EL (cell line): Measurements from ENCODE around the gene TBX2.
"Not testable (repeated sequence)": the region's sequence is repeated elsewhere in the genome, so short reads cannot be mapped to it uniquely, and the experiment has no call there.

Experiments
- DNase-seq: peaks from one replicate; pipeline ENCODE4 v3.0.0-alpha.2; 2016

TBX2 gene

DNA sequence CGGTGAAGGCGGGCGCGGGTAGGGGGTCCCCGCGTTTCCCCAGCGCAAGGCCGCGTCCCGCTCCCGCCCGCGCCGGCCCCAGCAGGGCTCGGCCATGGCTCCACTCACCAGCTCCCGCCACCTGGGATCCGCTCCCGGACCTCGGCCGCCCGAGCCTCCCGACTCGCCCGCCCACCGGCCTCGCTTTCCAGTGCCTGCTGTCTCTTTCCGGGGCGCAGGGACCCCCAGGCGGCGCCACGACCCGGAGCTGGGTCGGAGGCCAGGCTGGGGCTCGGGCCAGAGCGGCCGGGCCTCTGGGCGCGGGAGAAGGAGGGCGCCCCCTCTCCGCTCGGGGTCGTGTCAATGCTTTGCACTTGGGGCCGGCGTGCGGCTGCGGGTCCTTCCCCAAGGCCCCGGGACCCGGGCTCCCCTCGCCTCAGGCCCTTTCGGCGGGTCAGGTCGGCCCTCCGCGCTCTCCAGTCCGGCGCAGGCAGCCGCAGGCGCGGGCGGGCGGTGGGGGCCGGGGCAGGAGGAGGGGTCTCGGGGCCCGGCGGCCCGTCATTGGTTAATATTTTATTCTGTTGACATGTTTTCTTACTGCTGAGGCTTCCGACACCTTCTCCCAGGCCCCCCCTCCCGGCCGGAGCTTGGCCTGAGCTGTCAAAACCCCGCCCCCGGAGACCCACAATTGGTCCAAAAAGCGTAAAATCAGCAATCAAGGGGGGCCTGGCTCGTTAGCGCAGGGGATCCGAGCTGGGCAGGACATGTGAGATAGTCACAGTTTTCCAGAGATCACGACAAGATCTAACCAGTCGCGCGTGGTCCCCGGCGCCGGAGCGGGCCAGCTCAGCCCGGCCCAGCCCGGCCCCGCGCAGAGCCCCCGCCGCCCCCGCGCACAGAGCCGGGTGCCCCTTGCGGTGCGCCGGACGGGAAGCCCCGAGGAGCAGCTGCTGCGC, at the start of gene TBX2:
Gene TBX2 (plus strand): TSS at position 713 of the 935 bp plus-strand sequence. CDS start 334 bp downstream, outside the sequence.
- DNase-seq, result peak; percentile 93

DNA sequence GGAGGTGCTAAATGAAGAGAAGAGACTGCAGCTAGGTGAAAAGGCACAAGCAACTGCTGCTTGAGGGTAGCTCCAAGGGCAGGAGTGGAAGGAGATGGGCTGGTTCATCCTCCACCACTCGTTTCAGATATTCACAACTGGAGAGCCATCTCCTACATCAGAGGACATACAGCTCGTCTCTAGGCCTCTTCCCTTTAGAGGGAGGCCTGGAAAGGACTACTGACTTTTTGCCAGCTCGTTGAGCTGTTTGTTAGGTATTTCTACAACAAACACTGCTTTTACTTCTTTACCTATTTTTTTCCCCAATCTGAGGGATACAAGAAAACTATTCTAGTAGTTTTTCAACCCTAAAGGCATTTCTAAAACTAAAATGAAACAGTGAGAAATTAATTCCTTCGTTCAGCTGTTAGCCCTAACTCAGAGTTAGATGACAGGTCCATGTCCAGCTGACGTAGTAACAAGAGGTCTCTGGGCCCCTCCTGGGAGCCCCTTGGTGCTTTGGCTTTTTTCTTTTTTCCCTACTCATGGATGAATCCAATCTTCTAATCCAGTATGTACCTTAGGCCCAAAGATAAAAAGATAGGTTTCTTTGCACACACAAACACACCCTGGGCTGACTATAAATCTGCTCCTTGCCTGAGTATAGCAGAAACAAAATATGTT, 47.8 kb upstream of the TBX2 start:
- DNase-seq, result no peak

DNA sequence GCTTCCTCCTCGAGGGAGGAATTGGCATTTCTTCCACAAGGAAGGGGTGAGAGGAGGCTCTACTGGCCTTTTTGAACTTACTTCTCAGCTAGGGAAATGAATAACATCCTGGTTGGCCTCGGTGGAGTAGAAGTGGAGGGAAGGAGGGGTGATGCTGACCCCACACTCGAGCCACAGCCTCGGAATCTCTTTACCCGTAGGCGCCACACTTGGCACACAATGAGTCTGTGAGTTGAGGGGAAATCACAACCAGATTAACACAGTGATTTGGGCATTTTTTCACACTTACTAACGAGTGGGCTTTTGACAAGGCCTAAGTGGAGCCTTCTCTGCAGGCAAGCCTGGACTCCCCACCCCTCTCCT, 47.3 kb upstream of the TBX2 start:
- no peak for DNase-seq

DNA sequence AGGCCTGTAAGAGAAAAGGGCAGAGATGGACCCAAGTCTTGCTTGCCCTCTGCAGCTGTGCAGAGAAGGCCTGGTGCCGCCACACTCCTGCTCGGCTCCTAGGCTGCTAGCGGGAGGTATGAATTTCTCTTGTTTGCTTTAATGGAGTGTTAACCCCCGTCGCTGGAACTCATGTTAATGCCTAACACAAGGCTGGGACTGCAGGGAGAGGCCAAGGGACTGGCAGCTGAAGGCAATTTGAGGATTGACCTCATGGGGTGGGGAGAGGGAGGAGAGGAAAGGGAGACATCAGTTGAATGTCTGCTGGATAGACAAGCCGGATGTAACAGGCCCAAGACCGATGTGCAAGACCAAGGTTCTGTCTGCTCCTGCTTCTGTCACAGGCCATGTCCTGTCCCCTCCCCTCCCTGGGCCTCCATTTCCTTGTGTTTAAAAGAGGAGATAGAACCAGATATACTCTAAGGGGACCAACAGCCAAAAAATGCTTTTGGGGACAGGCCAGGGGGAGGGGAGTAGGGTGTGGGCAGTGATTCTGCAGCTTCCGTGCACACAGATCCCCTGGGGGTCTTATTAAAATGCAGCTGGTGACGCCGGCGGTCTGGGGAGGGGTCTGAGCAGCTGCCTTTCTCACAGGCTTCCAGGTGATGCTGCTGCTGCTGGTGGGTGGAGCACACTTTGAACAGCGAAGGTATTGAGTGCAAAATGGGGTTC, 46.7 kb upstream of the TBX2 start:
- DNase-seq, result no peak

DNA sequence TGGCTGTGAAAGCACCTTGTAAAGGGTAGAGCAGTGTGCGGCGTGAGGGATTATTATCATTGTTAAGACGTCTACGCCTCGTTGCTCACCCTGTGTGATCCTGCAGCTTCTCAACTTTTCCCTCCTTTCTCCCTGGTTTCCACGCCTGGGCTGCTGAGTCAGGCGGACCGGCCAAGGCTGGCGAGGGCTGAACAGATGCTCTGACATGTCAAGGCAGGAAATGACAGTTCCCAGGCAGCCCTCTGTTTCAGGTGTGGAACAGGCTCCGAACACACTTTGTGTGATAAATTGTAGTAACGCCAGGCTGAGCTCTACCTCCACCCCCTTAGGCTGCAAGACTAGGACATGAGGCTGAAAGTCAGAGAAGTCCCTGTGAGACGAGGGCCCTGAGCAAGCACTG, 46.0 kb upstream of the TBX2 start:
- no peak for DNase-seq

DNA sequence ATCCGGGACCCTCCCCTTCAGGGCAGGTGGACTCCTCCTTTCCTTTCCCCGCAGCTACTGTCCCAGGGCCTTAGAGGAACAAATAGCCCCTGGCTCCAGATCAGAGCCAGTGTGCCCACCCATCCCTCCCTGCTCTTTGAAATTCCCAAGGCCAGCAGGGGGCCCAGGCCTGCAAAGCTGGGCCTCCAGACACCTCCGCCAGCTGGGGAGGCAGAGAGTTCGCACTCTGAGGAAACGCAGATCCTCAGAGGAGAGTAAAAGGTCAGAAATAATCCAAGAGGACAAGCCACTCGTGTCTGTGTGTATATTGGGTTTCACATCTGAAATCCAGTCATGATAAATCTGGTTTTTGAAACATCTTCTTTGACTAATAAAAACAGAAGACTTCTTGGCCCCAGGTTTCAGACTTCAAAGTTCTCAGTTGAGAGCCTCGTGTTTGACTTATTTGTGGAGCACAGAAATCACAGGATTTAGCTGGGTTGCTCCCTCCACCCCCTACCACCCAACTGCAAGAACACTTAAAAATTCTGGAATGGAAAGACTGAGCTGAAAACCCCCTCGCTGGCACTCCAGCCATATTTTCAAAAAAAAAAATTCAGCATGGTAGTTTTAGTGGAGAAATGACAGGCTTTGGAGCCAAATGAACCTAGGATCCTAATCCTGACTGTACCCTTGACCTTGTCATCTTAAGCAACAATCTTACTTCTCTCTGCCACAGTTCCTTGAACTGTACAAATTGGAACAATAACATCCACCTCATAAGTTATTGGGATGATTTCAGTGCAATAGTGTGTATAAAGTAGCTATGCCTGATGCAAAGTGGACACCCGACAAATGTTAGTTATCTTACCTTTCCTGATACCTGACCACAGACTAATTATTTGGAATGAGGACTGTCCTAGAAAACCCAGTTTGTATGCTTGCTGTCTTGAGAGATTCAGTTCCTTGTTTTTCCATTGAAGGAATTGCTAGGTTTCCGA, 44.5 kb upstream of the TBX2 start:
- DNase-seq, result no peak

DNA sequence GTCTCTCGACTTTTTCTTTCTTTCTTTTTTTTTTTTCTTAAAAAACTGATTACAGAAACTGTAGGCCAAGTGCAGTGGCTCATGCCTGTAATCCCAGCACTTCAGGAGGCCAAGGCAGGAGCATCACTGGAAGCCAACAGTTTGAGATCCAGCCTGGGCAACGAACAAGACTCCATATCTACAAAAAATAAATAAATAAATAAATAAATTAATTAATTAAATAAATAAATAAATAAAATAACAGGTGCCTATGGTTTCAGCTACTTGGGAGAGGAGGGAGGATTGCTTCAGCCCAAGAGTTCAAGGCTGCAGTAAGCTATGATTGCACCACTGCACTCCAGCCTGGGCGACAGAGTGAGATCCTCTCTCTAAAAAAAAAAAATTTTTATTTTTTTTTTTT, 42.6 kb upstream of the TBX2 start:
- DNase-seq, result not testable (repeated sequence)

DNA sequence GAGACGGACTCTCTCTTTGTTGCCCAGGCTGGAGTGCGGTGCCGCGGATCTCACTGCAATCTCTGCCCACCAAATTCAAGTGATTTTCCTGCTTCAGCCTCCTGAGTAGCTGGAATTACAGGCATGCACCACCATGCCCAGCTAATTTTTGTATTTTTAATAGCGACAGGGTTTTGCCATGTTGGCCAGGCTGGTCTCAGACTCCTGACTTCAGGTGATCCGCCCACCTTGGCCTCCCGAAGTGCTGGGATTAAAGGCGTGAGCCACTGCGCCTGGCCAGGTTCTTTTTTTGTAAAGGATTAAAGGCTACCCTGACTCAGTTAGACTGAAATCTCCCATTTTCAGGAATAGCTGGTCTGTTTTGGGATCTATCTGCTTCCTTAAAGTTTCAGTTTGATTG, 40.1 kb upstream of the TBX2 start:
- not testable (repeated sequence) for DNase-seq

DNA sequence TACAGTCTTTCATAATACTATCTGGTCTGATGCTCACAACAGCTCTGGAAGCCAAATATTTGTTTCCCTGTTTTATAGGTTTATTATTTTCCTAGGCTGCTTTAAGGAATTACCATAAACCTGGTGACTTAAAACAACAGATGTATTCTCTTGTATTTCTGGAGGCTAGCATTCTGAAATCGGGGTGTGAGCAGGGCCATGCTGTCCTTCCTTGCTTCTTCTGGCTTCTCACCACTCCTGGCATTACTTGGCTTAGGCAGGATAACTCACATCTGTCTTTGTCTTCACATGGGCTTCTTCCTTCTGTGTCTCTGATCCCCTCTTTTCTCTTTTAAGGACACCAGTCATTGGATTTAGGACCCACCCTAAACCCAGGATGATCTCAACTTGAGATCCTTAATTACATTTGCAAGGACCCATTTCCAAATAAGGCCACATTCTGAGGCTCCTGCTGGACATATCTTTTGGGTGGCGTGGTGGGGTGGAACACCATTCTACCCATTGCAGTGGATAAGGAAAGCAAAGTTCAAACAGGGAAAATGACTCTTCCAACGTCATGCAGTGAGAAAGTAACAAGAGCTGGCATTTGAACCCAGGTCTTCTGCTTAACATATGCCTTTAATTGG, 39.2 kb upstream of the TBX2 start:
- DNase-seq, result no peak

DNA sequence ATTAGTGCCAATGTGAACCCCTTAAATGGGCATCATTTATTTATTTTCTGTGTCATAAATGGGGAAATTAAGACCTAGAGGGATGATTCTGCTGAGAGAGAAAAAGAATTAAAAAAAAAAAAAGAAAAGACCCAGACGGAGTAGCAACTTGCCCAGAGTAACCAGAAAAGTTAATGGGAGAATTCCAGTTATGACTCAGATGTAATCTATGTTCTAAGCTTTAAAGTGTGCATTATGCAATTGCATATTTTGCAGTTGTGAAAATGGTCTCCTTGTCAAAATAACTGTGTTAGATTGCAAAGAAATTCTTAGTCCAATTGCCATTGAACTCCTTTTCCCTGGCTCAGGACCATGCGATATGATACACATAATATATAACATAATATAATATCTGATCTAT, 38.6 kb upstream of the TBX2 start:
- peak; percentile 79 for DNase-seq

DNA sequence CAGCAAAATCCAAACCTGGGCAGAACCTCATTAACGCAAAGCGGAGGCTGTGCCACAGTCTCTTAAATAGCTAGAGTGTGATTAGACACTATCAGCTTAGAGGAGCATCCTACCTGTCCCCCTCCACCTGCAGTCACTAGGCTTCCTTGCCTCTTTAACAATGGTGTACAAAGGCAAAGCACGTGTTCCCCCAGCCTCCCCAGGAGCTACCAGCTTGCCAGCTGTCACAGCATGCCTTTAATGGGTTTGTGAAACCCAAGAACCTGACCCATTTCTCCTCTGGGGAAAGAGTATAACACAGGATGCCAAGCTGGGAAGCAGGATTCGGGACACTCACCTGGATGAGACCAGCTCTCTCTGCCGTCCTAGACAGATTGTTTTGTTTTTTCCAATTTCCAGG, 37.2 kb upstream of the TBX2 start:
- no peak for DNase-seq

DNA sequence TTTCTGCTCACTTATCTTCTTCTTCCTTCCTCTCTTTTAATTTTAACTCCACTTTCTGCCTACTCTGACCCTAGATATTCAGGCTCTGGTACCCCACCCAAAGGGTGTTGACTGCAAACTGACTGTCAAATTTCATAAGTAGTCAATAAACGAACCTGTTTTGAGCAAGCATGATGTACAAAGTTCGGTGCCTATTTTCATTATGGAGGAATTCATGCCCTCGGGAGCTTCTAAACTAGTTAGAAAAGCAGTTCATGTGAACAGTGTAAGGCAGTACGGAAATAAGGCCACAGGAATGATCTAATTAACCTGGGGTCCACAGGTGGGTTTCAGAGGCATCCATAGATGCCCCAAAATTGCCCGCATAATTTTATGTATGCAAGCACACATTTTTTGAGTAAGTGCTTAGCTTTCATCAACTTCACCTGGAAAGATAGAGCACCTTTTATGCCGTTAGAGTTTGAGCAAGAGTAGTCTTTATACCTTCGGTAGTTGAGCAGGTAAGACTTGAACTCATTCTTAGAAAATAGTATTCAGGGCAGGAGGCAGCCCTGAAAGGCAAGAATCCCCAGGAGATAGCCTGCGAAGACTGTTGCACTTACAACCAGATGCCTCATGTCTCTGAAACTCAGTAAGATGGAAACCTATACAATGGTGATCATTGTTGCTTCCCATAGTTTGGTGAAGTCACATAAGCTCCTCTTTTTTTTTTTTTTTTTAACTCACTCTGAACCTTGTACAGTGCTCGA, 36.6 kb upstream of the TBX2 start:
- no peak for DNase-seq

DNA sequence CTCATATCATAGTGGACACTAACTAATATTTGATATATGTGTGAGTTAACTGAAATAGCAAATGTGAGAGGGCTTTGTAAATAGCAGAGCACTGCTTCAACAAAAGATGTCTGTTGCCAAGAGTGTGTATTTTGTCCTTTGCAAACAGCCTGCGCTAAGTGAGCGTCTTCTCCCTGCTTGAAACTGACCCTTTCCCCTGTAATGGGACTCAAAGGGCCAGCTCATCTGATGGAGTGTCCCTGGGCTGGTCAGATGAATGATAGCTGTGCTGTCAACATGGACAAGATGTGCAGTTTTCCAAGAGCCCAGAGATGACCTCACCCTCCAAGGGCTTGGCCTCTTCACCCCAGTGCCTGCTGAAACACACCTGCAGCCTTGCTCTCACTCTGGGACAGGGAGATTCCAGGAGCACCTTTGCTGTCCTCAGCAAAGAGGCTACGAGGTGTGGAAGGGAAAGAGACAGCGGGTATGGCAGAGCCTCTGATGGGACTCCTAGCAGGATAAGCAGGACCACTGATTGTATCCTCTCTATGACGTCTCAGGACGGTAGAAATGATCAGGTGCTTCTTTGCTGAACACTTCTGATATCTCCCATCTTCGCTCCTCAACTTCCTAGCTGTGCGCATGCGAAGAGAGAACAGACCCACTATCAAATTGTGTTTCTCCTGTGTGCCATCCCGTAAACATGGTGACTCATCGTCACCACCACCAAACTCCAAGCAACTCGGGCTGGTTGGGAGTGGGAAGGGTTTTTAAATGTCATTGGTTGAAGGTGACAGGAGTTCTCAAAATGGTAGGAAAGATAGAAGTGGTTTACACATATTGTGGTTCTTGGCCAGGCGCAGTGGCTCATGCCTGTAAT, 35.8 kb upstream of the TBX2 start:
- no peak for DNase-seq

DNA sequence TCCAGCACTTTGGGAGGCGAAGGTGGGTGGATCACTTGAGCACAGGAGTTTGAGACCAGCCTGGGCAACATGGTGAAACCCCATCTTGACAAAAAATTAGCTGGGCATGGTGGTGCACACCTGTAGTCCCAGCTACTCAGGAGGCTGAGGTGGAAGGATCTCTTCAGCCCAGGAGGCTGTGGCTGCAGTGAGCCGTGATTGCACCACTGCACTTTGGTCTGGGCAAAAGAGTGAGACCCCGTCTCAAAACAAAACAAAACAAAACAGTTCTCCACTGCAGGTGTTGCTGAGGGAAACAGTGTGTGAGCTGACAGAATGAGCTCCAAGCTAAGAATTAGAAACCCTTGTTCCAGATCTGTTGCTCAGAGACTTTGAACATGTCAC, 35.2 kb upstream of the TBX2 start:
- DNase-seq, result no peak

DNA sequence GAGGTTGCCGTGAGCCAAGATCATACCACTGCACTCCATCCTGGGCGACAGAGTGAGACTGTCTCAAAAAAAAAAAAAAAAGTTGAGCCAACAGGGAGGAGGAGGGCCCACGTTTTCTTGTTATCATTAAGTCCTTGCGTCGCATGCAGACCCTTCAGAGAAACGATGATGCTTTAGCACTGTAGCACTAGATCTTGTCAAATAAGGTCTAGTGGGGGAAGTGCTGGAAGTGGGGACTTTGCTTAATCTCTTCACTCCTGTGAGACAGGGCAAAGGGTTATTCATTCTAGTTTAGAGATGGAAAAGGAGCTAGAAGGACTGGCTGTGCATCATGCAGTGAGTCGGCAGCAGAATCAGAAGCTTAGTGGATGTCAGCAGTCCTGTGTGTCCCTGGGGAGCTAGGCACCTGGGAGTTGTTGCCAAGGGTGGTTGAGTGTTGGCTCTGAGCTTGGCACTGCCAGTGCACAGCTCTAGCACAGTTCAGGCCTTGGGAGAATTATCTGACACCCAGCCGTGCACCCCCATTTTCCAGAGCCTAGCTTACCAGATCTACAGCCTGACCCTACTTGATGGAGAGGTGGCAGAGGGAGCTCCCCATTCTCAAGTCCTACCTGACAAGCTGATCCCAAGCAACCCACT, 33.4 kb upstream of the TBX2 start:
- DNase-seq, result no peak

DNA sequence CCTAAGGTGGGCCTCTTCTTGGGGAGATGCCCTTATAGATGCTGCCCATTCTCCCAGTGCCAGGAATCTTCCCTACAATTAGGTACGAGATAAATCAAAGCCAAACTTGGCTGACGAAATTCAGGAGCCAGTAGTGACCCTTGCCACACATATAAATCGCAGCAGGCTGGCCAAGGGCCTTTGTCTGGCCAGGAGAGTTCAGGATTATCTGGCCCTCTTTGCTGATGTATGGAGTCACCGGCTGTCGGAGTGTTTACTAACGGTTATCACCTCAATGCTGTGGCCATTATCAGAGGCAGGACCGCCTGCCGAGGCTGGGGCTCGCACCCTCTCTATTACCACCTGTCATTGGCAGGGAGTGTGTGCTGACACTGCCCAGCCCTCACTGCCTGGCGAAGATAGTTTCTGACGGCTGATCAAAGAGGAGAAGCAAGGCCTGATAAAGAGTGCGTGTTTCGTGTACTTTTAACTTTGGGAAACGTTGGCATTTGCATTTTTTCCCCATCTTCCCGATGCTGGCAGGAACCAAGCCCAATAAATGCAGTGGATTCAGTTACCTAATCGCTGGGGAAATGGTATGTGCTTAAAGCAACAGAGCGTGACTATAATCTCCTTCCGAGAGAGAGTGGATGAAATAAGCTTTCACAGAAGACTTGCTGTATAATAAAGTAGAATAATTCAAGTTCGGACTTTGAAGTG, 32.8 kb upstream of the TBX2 start:
- DNase-seq, result no peak

DNA sequence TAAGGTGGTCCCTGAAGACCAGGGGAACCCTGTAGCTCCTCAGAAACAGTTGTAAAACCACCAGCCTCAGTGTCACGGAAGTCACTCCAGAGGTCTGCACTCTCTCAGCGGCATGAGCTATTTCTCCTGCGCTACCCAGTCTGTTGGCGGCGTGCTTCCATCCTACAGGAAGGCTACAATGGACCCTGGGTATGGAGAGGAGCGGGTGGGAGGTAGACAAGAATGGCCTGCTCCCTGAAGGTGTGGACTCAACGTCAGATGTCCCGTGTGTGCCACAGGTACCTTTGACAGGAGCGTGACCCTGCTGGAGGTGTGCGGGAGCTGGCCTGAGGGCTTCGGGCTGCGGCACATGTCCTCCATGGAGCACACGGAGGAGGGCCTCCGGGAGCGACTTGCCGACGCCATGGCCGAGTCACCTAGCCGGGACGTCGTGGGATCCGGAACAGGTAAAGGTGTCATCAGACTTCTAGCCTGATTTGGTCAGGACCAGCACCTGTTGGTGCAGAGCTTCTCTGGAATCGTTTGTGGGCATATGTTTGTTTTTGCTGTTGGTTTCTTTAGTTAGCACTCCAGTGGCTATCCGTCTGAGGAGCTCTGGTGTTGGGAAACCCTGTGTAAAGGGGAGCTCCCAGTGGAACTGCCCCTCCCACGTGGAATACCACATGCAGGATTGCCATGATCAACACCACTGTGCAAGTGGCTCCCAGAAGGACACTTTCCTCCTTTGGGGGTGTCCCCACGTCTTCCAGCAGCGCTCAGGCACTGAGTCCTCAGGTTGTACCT, 31.4 kb upstream of the TBX2 start:
- no peak for DNase-seq

DNA sequence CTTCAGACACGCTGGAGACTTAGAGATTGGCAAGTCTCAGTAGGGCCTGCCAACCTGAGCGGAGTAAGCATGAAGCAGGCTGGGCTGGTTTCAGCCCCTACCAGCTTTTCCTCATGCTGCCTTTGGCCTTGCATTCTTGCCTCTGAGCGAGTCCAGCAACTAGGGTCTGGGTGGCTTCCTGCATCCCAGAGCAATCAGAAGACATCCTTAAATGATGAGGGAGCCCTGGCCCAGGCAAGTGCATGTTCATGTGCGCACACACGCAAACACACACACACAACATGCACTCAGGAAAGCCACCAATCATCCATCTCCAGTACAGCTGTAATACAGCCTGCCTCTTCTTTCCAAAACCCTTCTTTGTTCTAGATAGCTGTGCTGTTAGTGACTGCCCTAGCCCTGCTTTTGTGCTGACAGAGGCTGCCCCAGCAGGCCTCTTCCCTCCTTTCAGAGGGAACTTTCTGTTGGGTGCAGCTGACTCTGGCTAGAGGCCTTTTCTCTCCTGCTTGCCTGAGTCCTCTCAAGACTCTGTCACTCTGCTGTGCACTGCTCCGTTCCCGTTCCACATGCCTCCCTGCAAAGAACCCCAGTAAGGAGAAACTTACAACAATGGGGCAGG, 30.7 kb upstream of the TBX2 start:
- DNase-seq, result no peak
